T-helper 1 cell (primary cell): Measurements from ENCODE around the gene SSB.
"Not testable (repeated sequence)": the region's sequence is repeated elsewhere in the genome, so short reads cannot be mapped to it uniquely, and the experiment has no call there.

Experiments used
- DNase-seq, 5 donors: peaks; one replicate each; pipeline ENCODE4 v3.0.0-alpha.2; 2012 to 2020
- total RNA-seq, 4 donors: gene quantifications; one replicate each; lab custom pipeline; 2026; lab: John Stamatoyannopoulos, UW

The SSB gene
- total RNA-seq, result 112 to 132 (median 127) reads per million in 4 donors

DNA sequence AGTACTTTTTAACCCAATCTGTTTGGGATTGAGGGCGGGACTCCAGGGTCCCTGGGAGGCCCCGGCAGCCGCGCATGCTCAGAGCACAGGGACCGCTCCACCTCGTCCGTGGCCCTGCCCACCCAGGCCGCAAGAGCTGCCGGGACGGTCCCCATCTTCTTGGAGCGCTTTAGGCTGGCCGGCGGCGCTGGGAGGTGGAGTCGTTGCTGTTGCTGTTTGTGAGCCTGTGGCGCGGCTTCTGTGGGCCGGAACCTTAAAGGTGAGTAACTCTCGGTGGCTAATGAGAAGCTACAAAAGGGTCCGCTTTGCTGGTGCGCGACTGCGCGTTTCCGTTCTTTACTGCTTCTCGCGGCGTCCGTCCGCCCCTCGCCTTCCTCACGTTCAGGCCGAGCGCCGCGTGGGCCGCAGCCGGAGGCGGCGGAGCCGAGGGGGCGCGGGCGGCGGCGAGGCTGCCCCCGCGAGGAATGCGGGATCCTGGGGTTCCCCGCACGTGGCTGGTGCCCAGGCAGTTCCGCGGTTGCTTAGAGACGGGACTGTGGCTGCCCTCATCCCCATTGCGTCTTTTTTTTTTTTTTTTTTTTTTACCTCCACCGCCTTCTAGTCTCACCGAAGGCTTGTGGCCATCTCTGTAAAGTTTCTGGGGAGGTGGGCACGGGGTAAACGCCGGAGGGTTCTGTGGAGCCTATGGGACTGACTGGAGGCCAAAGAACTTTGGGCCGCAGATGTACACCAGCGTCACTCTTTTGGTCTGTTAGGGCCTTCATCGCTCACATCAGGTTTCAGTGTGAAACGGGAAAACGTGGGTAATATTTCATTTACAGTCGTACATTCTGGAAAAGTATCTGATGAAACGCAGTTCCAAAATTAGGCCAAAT, at the start of gene SSB:
Gene SSB, plus strand, starts transcription at position 154 of the 875 bp plus-strand sequence. CDS start 2,090 bp downstream, outside the sequence.
- peak; percentile 85 to 96 (median 87) for DNase-seq

DNA sequence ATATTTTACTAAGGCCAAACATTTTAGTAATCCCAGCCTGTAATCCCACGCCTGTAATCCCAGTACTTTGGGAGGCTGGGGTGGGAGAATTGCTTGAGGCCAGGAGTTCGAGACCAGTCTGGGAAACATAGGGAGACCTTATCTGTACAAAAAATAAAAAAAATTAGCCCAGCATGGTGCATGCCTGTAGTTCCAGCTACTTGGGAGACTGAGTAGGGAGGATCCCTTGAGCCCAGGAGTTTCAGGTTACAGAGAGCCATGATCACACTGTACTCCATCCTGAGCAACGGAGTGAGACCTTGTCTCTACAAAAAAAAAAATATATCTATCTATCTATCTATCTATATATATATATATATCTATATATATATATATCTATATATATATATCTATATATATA, 45.9 kb upstream of the SSB start:
- no peak for DNase-seq

DNA sequence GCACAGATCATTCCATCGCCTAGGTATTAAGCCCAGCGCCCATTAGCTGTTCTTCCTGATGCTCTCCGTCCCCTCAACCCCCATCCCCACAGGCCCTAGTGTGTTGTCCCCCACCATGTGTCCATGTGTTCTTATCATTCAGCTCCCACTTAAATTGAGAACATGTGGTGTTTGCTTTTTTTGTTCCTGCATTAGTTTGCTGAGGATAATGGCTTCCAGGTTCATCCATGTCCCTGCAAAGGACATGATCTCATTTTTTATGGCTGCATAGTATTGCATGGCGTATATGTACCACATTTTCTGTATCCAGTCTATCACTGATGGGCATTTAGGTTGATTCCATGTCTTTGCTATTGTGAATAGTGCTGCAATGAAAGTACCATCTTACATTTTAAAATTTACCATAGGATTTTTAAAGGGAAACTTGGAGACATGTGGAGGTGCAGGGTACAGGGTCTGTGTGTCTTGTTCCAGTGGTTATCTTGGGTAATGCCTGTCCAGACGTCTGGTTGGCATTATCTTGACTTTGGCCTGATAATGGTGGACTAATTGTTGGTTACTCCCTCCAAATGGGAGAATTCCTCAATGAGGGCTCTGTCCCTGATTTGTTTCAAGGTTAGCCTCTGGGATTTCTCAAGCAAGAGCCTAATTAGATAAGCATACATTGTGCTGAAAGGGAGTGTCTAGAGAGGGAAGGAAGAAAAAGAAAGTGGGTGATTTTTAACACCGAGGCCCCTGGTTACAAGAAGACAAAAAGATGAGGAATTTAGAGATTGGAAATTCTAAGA, 43.4 kb upstream of the SSB start:
- no peak for DNase-seq

DNA sequence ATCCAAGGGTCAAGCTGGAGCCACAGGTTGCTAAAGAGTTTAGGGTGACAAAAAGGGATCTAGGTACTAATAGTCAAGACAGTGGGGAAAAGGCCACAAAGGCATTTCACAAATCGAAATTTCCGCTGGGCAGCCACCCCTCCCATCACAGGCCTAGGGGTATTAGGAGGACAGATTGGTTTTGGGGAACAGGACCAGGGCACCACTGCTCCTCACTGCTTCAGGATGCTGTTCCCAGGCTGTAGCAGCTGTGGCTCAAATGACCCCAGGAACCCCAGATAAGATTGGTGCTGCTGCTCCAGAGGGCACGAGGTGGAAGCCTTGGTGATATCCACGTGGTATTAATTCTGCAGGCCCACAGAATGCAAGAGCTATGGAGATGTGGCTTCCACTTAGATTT, 42.3 kb upstream of the SSB start:
- no peak for DNase-seq

DNA sequence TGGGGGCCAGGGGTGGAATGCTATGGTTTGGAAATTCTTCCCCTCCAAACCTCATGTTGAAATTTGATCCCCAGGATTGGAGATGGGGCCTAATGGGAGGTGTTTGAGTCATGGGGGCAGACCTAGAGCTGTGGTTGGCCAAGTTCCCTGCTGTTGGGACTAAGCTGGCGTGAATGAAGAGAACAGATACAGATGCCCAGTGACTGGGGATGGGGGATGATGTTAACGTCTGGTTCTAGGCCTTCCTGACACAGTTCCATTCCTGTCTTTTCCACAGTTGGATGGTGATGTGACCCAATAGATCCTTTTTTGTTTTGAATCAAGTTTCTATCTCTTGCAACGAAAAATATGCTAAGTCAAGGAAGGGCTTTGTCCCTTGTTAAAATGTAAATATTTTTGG, 41.3 kb upstream of the SSB start:
- DNase-seq, result no peak

DNA sequence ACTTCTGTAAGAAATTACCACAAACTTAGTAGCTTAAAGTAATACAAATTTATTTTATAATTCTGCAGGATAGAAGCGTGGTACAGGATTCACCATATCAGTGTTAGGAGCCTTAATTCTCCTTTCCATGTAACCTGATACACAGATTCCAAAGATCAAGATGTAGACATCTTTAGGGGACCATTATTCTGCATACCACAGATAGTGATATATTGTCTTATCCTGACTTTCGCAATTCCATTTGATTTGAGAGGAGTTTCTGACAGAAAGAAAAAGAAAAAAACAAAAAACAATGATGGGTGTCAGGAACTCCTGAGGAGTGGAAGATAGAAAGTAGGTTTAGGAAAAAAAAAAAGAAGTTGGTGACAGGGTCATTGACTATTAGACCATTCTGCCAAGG, 40.9 kb upstream of the SSB start:
- no peak for DNase-seq

DNA sequence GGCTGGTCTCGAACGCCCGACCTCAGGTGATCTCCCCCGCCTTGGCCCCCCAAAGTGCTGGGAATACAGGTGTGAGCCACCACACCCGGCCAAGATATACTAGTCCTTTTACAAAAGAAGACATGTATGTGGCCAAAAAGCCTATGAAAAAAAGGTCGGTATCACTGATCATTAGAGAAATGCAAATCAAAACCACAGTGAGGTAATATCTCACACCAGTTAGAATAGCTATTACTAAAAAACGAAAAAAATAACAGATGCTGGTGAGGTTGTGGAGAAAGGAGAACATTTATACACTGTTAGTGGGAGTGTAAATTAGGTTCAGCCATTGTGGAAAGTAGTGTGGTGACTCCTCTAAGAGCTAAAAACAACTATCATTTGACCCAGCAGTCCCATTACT, 38.7 kb upstream of the SSB start:
- DNase-seq, result no peak

DNA sequence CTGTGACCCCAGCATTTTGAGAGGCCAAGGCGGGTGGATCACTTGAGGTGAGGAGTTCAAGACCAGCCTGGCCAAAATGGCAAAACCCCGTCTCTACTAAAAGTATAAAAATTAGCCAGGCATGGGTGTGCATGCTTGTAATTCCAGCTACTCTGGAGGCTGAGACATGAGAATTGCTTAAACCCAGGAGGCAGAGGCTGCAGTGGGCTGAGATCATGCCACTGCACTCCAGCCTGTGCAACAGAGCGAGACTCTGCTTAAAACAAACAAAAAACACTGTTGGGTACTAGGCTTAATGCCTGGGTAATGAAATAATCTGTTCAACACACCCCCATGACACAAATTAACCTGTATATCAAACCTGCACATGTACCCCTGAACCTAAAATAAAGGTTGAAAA, 37.9 kb upstream of the SSB start:
- not testable (repeated sequence) for DNase-seq

DNA sequence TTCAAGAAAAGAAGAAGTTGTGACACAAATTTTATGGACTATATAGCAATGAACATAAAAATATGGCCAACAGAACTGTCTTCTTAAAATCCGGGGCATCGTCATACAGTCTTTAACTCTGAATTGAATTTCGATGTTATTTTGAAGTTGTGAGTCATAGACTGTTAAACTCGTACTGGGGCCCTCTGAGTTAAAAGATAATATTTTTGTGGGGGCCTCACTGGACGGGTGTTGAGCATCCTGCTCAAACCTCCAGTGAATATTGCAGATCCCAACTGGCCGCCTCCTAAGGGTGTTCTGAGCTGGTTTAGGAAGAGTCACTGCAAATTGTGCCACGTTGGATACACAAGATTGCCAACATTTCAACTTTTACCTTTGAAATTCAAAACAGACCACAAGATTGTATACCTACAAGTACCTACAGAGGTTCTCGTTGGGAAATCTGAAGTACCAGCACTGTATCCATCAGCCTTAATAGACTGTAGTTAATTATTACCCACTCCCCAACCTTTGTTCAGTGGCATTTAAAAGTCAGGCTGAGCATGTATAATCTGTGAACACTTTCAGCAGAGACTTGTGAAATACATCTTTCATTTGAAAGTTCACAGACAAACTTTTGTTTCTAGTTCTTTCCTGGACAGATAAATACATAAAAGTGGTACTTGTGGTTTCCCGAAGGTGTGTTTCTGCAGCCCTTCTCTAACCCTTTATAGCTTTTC, 37.3 kb upstream of the SSB start:
- DNase-seq, result no peak

DNA sequence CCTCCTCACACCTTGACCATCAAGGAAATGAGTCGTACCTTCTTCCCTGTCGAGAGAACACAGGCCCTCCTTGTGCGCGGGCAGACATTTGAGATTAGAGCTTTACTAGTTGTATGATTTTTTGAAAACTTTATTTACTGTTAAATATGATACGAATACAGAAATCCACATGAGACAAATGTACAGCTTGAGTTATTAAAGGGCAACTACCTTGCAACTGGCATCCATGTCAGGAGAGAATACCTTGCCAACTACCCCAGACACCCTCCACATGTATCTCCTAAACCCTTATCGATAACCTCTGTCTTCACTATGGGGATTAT, 36.7 kb upstream of the SSB start:
- no peak for DNase-seq

DNA sequence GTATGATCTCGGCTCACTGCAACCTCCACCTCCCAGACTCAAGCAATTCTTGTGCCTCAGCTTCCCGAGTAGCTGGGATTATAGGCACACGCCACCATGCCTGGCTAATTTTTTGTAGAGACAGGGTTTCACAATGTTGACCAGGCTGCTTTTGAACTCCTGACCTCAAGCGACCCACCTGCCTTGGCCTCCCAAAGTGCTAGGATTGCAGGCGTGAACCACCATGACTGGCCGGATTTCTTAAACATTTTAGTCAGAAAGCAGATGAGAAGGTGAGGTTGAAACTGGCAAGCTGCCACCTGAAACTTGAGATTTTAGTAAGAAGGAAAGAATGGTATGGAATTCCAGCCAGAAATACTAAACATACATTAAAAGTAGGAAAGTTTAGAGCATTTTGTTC, 33.1 kb upstream of the SSB start:
- DNase-seq, result no peak

DNA sequence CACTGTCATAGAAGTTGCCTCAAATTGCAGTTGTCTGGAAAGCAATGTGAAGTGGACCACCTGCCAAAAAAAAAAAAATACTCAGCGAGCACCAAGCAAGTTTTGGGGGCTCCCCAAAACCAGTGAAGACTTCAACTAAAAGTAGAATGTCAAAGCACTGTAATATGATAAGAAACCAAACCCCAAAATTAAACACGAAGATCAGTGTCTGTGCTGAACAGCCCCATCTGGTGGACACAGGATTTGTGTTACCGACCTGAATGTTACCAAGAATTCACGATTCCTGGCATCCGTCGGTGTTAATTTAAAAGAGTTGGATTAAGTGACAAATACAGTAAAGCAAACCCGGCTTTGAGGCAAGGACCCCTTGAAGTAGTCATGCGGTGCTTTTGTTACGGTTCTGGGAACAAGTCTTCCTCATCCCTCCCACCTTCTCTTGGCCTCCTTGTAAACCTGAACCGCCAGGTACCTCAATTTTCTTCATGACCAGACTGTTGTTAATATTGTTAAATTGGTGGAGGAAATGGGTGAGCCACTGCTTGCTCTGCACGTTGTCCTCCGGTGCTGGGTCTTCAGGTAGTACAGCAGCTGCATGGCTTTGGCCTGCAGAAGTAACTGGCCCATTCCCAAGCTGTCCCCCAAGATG, 31.3 kb upstream of the SSB start:
- peak in 4 of 5 donors; percentile 19 to 58 (median 40) for DNase-seq

DNA sequence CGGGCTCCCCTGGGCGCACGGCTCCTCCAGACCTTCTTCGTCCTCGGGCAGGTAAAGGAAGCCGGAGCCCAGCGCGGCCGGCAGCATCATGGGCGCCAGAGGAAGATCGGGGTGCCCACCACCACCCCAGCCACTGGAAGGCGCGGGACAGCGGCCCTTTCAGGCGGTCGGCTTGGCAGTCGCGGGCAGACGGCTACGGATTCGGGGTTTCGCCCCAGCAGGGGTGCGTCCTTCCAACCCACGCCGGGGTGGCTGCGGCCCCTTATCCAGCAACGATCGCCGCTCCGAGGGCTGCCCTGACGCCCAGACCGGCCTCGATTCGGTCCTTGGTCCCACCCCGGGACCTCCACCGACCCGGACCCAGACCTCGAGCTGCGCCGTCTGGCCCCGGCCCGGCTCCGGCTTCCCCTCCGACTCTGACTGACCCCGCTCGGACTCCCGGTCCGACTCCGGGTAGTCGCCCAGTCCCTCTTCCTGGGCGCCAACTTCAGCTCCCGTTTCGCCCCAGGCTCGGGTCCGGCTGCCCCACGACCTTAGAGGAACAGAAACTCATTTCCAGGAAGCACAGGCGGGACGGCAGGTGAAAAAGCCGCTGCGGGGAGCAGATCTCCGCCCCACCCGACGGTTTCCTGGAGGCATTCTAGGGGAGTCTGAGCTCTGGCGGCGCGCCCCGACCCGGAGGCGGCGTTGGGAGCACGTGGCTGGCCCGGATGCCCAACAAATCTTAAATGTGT, 30.2 kb upstream of the SSB start:
- peak; percentile 8 to 38 (median 22) for DNase-seq

DNA sequence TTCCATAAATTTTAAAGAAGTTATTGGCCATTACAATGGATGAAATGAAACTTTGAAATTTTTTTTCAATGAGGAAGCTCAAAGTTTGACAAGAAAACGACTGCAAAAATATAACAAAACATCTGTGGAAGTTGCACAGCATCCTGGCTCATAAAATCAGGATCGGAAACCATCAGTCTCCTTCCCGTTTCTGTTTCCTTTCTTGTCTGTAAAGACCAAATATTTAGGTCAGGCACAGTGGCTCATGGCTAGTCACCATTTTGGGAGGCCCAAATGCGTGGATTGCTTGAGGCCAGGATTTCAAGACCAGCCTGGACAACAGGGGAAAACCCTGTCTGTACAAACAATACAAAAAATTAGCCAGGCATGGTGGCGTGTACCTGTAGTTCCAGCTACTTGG, 27.6 kb upstream of the SSB start:
- no peak for DNase-seq

DNA sequence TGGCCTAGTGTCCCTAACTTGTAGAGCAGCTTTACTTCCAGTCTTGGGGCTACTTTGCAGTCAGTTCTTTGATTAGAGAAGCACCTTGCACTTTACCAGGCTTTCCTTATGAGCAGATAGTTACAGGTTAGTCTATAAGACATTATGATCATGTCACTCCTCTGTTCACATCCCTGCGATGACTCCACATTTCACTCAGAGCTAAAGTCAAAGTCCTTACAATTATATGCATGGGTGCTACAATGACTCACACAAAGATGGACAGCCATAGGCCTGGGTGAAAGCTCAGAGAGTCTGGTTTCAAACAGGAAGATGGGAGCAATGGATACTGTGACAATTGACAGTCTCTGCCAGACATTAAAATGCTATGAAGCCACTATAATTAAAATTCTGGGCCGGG, 27.1 kb upstream of the SSB start:
- DNase-seq, result no peak

DNA sequence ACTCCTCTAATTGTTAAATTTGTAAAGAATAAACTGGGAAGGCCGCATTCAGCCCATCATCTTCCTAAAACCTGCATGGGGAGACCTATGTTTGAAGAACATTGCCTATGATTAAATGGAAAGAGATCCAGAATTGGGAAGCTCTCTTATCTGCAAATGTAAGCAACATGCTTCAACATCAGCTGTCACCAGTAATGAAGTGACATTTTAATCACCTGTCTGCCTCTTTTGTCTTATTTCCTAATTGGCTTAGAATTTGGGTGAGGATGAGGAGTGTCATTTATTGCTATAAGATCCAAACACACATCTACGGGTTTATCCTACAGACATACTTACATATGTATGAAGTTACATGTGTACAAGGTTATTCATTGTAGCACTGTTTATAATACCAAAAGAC, 26.0 kb upstream of the SSB start:
- DNase-seq, result no peak

DNA sequence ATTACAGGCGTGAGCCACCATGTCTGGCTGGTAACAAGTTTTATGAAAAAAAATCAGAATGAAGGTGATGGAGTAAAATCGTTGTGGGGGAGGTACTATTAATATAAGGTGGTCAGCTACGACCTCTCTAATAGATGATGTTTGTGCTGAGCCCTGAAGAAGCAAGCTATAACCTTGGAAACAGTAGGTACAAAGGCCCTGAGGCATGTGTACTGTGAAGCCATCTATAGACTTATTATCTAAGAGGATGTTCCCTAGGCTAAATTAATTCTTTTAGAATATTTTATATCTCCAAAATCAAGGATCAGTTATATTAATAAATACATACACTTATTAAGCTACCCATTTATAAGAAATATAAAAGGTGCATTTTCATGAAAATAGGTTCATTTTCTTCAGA, 23.3 kb upstream of the SSB start:
- no peak for DNase-seq

DNA sequence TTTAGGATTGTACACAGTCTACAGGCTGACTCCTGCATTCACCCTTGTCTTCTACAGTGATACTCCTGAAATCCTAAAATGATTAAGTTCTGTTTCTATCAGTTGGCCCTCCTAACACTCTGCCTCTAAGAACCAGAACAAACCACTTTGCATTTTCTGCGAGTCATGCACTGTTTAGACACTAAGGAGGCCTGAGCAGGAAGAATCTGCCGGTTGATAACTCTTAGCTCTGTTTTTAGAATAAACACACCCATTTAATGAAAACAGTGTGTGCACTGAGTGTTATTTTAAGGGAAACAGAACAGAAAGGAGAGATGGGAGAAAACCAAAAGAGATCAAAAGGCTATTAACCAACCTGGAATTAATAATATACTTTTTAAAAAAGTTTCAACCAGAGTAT, 22.9 kb upstream of the SSB start:
- no peak for DNase-seq

DNA sequence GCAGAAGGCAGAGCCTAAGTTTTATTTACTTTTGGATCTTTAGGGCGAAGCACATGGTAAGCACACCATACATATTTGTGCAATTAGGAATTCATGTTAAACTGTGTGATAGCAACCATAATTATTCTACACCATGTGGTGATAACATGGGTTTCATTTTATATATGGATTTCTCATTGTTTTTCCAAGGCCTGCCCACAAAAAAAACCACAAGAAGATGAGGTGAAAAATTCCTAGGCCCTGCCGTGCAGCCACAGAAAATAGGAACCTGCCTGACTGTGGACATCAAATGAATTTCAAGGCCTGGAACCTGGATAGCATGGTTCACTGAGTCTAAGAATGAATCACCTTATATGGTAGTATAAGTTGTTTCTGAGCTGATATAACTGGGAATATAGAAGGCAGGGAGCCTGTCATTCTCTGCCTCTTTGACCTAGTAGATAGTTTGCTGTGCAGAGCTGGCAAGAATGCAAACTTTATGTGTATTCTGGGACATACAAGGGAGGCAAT, 22.4 kb upstream of the SSB start:
- no peak for DNase-seq

DNA sequence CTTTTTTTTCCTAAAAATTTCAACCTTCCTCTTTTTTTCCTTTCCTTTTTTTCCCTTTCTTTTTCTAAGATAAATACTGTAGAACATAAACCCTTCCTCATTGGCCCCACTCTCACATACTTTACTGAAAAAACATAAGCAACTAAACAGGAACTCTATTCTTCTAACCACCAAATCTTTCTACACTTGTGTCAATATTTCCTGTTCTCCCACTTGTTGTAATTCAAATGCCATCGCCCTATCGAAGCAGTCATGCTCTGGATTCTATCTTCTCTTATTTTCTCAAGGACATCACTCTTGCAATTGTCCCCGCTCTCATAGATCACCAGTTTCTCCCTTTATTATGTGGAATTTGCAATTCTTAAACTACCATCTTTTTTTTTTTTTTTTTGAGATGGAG, 20.2 kb upstream of the SSB start:
- DNase-seq, result no peak

DNA sequence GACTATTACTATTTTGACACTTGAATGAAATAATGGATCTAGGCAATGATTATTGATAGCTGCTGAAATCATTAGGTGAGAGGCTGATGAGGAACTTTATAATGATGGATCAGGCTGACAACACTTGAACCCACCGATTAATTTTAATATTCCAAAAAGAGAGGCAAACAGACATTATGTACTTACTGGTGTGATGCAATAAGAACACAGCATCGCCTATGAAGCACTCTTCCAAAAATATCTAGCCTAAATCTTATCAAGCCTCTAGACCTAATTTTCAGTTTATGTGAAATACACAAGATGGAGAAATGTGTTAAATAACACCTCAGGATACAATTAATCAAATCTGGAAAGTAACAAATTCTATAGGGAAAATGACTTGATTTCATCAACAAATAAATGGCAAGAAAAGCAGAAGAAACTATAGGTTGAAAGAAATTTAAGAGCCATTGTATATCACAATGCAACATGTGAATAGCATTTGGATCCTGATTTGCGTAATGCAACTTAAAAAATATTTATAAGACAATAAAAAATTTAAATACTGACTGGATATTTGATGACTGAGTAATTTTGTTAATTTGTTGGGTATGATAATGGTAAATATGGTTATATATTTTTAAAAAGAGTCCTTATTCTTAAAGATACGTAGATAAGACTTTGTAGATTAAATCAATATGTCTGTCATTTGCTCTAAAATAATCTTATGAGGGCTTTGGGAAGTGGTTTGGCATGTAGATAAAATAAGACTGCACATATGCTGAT, 17.2 kb upstream of the SSB start:
- no peak for DNase-seq
